PC-3 (cell line): ENCODE data around the gene APOO. TPM values are rescaled to one million over a fixed set of nuclear protein-coding genes. Genes with fewer than 3 reads are reported as not detected.

Experiments used
- ATAC-seq: fragments of 200-7000 bp; cut with Tn5 transposase; 2 replicates; pipeline ENCODE4 v1.9.1; 2020; ENCODE audit warnings: mild to moderate bottlenecking, moderate library complexity
- BruUV-seq: library from RNA; stranded (reverse); fragments of 400-500 nt; replicated peaks from 2 replicates; lab custom pipeline; 2021; lab: Mats Ljungman, UMichigan
- CTCF ChIA-PET: fragments of 300-600 bp; sonication (Branson Sonifier 250); formaldehyde crosslinking; loops from one replicate; lab custom pipeline; 2022; ENCODE audit warnings: antibody characterized with exemption; lab: Charles Lee
- POLR2A ChIA-PET: fragments of 300-600 bp; sonication (Branson Sonifier 250); formaldehyde crosslinking; loops from one replicate; lab custom pipeline; 2022; ENCODE audit warnings: antibody characterized with exemption; ENCODE audit not compliant: unreplicated experiment; lab: Charles Lee
- DNase-seq: peaks from one replicate; pipeline ENCODE4 v3.0.0-alpha.2; 2015
- H2AFZ ChIP-seq: fragments of 300-600 bp; sonication (generic); 2 replicates; pipeline ENCODE4 v1.6.0; 2016; ENCODE audit warnings: antibody characterized with exemption, low read length
- H3F3A ChIP-seq: fragments of 300-600 bp; sonication (generic); one replicate; pipeline ENCODE4 v1.6.0; 2017; ENCODE audit warnings: antibody characterized with exemption, low read length, control low read depth, mild to moderate bottlenecking; ENCODE audit not compliant: unreplicated experiment
- H3K27ac ChIP-seq: fragments of 300-600 bp; sonication (generic); 2 replicates; pipeline ENCODE4 v1.5.1; 2016; ENCODE audit warnings: mild to moderate bottlenecking, low read length
- H3K27me3 ChIP-seq: fragments of 300-600 bp; sonication (generic); 2 replicates; pipeline ENCODE4 v1.6.1; 2016; ENCODE audit warnings: low read length, mixed read lengths
- H3K36me3 ChIP-seq: fragments of 300-600 bp; sonication (generic); 2 replicates; pipeline ENCODE4 v1.6.1; 2016; ENCODE audit warnings: low read depth, mixed run types, low read length, mixed read lengths
- H3K4me1 ChIP-seq: fragments of 300-600 bp; sonication (generic); 2 replicates; pipeline ENCODE4 v1.5.1; 2016; ENCODE audit warnings: low read length; ENCODE audit not compliant: insufficient read depth
- H3K4me2 ChIP-seq: fragments of 300-600 bp; sonication (generic); 2 replicates; pipeline ENCODE4 v1.6.0; 2016; ENCODE audit warnings: low read length
- H3K4me3 ChIP-seq: fragments of 300-600 bp; sonication (generic); 2 replicates; pipeline ENCODE4 v1.5.1; 2016; ENCODE audit warnings: mild to moderate bottlenecking, low read length, mixed read lengths
- H3K79me2 ChIP-seq: fragments of 300-600 bp; sonication (generic); 2 replicates; pipeline ENCODE4 v1.6.1; 2017; ENCODE audit warnings: low read length, mixed read lengths
- H3K9ac ChIP-seq: fragments of 300-600 bp; sonication (generic); 2 replicates; pipeline ENCODE4 v1.6.0; 2016; ENCODE audit warnings: mild to moderate bottlenecking, low read length
- H3K9me2 ChIP-seq: fragments of 300-600 bp; sonication (generic); replicated peaks from 2 replicates; pipeline ENCODE4 v1.6.1; 2016; ENCODE audit warnings: mixed run types, low read length, mixed read lengths
- H3K9me3 ChIP-seq: fragments of 300-600 bp; sonication (generic); 2 replicates; pipeline ENCODE4 v1.6.1; 2016; ENCODE audit warnings: low read length, mixed read lengths
- H4K20me1 ChIP-seq: fragments of 300-600 bp; sonication (generic); 2 replicates; pipeline ENCODE4 v1.6.1; 2016; ENCODE audit warnings: low read length, mixed read lengths
- EZH2 ChIP-seq: fragments of 300-600 bp; sonication (generic); IDR thresholded peaks from one replicate; pipeline ENCODE4 v1.6.1; 2017; ENCODE audit warnings: antibody characterized with exemption, mild to moderate bottlenecking, low read length; ENCODE audit not compliant: unreplicated experiment
- EZH2phosphoT487 ChIP-seq: fragments of 300-600 bp; sonication (generic); IDR thresholded peaks from 2 replicates; pipeline ENCODE4 v1.6.1; 2018; ENCODE audit warnings: mild to moderate bottlenecking, antibody characterized with exemption, low read length, borderline replicate concordance
- intact Hi-C: fragments of 100-400 bp; cut with micrococcal nuclease; formaldehyde crosslinking; loops from 2 replicates; pipeline ENCODE4 v1.9.0; 2023
- total RNA-seq: library from RNA; depleted of rRNA; stranded (reverse); fragments of >200 nt; gene quantifications from 2 replicates; pipeline ENCODE4 v1.2.3, GENCODE V29; 2014
- TF ChIP-seq, protein P1 (sequence below): fragments of 300-600 bp; sonication (generic); conservative IDR thresholded peaks from 2 replicates; pipeline ENCODE4 v1.5.1; 2017; ENCODE audit warnings: antibody characterized with exemption, low read depth, mild to moderate bottlenecking, low read length

Gene APOO
- total RNA-seq, 1 experiment from 2014 or later: 34.0 TPM

DNA sequence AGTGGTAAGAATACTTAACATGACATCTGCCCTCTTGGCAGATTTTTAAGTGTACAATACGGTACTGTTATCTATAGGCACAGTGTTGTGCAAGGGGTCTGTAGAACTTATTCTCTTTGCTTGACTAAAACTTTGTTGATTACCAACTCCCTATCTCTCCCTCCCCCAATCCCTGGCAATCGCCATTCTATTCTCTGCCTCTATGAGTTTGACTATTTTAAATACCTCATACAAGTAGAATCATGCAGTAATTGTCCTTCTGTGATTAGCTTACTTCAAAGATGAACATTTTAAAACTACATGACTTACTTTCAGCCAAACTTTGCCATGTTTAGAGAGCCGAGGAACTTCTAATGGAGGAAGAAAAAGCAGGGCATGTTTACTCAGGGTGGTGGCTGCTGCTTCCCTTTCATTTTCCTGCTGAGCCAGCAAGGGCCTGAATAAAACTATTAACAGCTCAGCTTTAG lies 62.4 kb downstream of the APOO start:
- Histone ChIP-seq H3K9ac (no peak overlapping the region), H3K9me3 (no peaks in the 10 kb centered on the region), H3K36me3 (no peaks in the 10 kb centered on the region), H3K4me2 (peak overlapping the region; percentile 18), H3K27ac (no peak overlapping the region), H4K20me1 (no peaks in the 10 kb centered on the region), H3K4me1 (peaks cover 8% of the 10 kb centered on the region), H3K27me3 (no peaks in the 10 kb centered on the region), H3K4me3 (no peak overlapping the region), H3K9me2 (no peaks in the 10 kb centered on the region), H2AFZ (peak overlapping the region; percentile 27; the same call in 1 of the 2 replicates), H3K79me2 (no peaks in the 10 kb centered on the region), H3F3A (no peaks in the 10 kb centered on the region)
- no TSS peak for BruUV-seq
- DNase-seq: no peak
- TF ChIP-seq EZH2 (no peak), EZH2phosphoT487 (no peak)
- TF ChIP-seq, protein P1, sequence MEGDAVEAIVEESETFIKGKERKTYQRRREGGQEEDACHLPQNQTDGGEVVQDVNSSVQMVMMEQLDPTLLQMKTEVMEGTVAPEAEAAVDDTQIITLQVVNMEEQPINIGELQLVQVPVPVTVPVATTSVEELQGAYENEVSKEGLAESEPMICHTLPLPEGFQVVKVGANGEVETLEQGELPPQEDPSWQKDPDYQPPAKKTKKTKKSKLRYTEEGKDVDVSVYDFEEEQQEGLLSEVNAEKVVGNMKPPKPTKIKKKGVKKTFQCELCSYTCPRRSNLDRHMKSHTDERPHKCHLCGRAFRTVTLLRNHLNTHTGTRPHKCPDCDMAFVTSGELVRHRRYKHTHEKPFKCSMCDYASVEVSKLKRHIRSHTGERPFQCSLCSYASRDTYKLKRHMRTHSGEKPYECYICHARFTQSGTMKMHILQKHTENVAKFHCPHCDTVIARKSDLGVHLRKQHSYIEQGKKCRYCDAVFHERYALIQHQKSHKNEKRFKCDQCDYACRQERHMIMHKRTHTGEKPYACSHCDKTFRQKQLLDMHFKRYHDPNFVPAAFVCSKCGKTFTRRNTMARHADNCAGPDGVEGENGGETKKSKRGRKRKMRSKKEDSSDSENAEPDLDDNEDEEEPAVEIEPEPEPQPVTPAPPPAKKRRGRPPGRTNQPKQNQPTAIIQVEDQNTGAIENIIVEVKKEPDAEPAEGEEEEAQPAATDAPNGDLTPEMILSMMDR: no peak
- ChIA-PET CTCF (no interaction called here), POLR2A (no interaction called here)
- ATAC-seq: peak; percentile 89
- intact Hi-C loops: no loop called here

DNA sequence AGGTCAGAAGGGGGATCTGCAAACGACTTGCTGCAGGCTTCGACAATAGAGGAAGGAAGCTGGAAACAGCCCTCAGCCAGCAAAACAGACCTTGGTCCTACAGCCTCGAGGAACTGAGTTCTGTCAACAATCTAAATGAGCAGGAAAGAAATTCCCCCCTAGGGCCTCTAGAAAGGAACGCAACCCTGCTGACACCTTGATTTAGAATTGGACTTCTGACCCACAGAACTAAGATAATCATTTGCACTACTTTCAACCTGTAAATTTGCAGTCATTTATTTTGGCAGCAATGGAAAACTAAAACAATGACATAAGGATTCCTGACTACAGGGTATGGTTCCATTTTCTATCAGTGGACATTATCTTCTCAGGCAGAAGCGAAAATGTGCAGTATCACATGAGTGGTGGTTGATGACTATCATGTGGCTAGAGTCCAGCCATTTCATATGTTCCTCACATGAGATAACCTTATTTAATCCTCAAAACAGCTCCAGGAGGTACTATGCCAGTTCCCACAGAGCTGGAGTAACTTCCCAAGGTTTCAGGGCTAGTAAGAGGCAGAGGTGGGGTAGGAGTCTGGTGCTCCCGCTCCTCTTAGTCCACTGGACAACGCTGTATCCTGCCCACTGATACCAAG lies 63.1 kb downstream of the APOO start:
- DNase-seq (no peak), ATAC-seq (no peak)
- no peak overlapping the region for H3K9ac ChIP-seq
- BruUV-seq: no TSS peak
- H3K27me3 ChIP-seq: no peaks in the 10 kb centered on the region
- no peak overlapping the region for H2AFZ ChIP-seq
- H3K9me2 ChIP-seq: no peaks in the 10 kb centered on the region
- H3K79me2 ChIP-seq: no peaks in the 10 kb centered on the region
- intact Hi-C loops: no loop called here
- no peak overlapping the region for H3K27ac ChIP-seq
- CTCF ChIA-PET: no interaction called here
- peaks cover 8% of the 10 kb centered on the region for H3K4me1 ChIP-seq
- no peak overlapping the region for H3K4me3 ChIP-seq
- POLR2A ChIA-PET: no interaction called here
- no peaks in the 10 kb centered on the region for H4K20me1 ChIP-seq
- H3K36me3 ChIP-seq: no peaks in the 10 kb centered on the region
- H3K9me3 ChIP-seq: no peaks in the 10 kb centered on the region
- no peak overlapping the region for H3K4me2 ChIP-seq
- no peaks in the 10 kb centered on the region for H3F3A ChIP-seq
- no peak for TF ChIP-seq EZH2
- TF ChIP-seq, protein P1: no peak

DNA sequence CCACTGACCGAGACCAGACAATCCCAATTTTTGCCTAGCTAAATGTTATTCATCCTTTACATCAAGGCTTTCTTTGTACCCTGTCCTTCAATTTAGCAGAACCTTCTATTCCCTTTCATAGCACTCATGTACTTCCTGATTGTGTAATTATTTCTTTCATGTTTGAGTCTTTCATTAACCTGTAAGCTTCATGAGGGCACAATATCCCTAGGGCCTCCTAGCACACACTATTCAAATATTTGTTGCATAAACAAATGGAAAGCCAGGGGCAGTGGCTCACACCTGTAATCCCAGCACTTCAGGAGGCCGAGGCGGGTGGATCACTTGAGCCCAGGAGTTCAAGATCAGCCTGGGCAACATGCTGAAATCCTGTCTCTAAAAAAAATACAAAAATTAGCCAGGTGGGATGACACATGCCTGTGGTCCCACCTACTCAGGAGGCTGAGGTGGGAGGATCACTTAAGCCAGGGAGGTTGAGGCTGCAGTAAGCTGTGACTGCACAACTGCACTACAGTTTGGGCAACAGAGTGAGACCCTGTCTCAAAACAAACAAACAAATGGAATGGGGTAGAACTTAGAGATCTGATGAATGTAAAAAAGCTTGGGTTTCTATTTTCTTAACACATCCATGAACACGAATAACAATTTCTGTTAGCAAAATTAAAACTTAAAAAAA lies 65.8 kb downstream of the APOO start:
- Histone ChIP-seq H3F3A (no peaks in the 10 kb centered on the region), H3K4me3 (no peak overlapping the region), H3K9me2 (no peaks in the 10 kb centered on the region), H2AFZ (no peak overlapping the region), H3K27ac (no peak overlapping the region), H3K9me3 (no peaks in the 10 kb centered on the region), H3K27me3 (no peaks in the 10 kb centered on the region), H3K4me2 (no peak overlapping the region), H3K36me3 (no peaks in the 10 kb centered on the region), H4K20me1 (no peaks in the 10 kb centered on the region), H3K79me2 (no peaks in the 10 kb centered on the region), H3K4me1 (peaks cover 8% of the 10 kb centered on the region), H3K9ac (no peak overlapping the region)
- BruUV-seq: no TSS peak
- ChIA-PET CTCF (no interaction called here), POLR2A (no interaction called here)
- DNase-seq: no peak
- TF ChIP-seq, protein P1: no peak
- TF ChIP-seq EZH2 (no peak), EZH2phosphoT487 (no peak)
- no peak for ATAC-seq
- intact Hi-C loops: no loop called here
